Kidney (tissue), 14 donors: ENCODE measurements around the gene CXCR6. TPM values are rescaled to one million over a fixed set of nuclear protein-coding genes. Genes with fewer than 3 reads are reported as not detected.

Source experiments
- DNase-seq, 5 donors: peaks; one replicate each; pipeline ENCODE4 v3.0.0-alpha.2; 2013 to 2020
- FAIRE-seq: peaks from 2 replicates; lab custom pipeline; 2012; peaks lifted over from hg19 to GRCh38; lab: Jason Lieb, UNC
- H3K27ac ChIP-seq, 2 donors: one replicate each; pipeline ENCODE4 v1.7.0; 2013; ENCODE audit warnings: low read depth in 2 of 2, low read length in 2 of 2, inconsistent platforms in 1 of 2
- H3K27me3 ChIP-seq: one replicate; pipeline ENCODE4 v1.7.1; 2013; ENCODE audit warnings: low read length, inconsistent platforms; ENCODE audit not compliant: control insufficient read depth, insufficient read depth
- H3K36me3 ChIP-seq, 3 donors: one replicate each; pipeline versions ENCODE4 v1.7.0 to v1.7.1; 2013; ENCODE audit warnings: low read length in 3 of 3, control low read depth in 1 of 3, inconsistent platforms in 1 of 3; ENCODE audit not compliant: insufficient read depth in 3 of 3, control insufficient read depth in 2 of 3
- H3K4me1 ChIP-seq, 3 donors: one replicate each; pipeline versions ENCODE4 v1.7.0 to v1.7.1; 2013; ENCODE audit warnings: low read length in 3 of 3, inconsistent platforms in 1 of 3, low read depth in 1 of 3; ENCODE audit not compliant: control insufficient read depth in 2 of 3, insufficient read depth in 2 of 3
- H3K4me3 ChIP-seq, 3 donors: one replicate each; pipeline versions ENCODE4 v1.7.0 to v1.8.1; 2013; ENCODE audit warnings: low read length in 3 of 3, control low read depth in 1 of 3, inconsistent platforms in 1 of 3
- H3K9ac ChIP-seq, 3 donors: one replicate each; pipeline versions ENCODE4 v1.7.0 to v1.7.1; 2013; ENCODE audit warnings: low read length in 3 of 3, control low read depth in 1 of 3, inconsistent platforms in 1 of 3
- H3K9me3 ChIP-seq, 3 donors: one replicate each; pipeline versions ENCODE4 v1.7.0 to v1.7.1; 2013; ENCODE audit warnings: low read length in 3 of 3, control low read depth in 1 of 3, inconsistent platforms in 1 of 3; ENCODE audit not compliant: control insufficient read depth in 2 of 3, insufficient read depth in 1 of 3
- intact Hi-C: fragments of 100-400 bp; cut with DNase I; formaldehyde crosslinking; loops from one replicate; pipeline ENCODE4 v1.11.1; 2022
- polyA plus RNA-seq: library from polyadenylated mRNA; stranded (reverse); fragments of 350-450 nt; fragmentation: Illumina TruSeq; extraction: RNeasy Lipid Tissue Mini Kit (QIAGEN cat#74804); gene quantifications from one replicate; pipeline ENCODE4 v1.2.3, GENCODE V29; 2014; ENCODE audit warnings: low read depth, low replicate concordance; ENCODE audit not compliant: insufficient read depth
- total RNA-seq: library from RNA; stranded (reverse); fragmentation: NEBNext Ultra II Directional; extraction: Animal tissue kit (Norgen Biotek cat#: 25700); gene quantifications from one replicate; pipeline ENCODE4 v1.2.1, GENCODE V29; 2021
- TF ChIP-seq, protein P1 (sequence below): IDR thresholded peaks from 3 replicates; pipeline ENCODE4 v1.5.1; 2012; ENCODE audit warnings: mild to moderate bottlenecking, moderate library complexity, borderline replicate concordance; ENCODE audit not compliant: insufficient read depth; ENCODE audit errors: extremely low read depth
- donor health status: control.
- donor health status: control.
- donor health status: control.
- donor health status: control.
- donor health status: control.
- donor health status: DM: yes; HTN: yes; CAD: no.
- donor health status: Normal renal cell carcinoma (clear cell type).

CXCR6 gene
- total and polyA plus RNA-seq, 2 donors from 2014 or later, result 0.39 to 2.7 TPM

DNA sequence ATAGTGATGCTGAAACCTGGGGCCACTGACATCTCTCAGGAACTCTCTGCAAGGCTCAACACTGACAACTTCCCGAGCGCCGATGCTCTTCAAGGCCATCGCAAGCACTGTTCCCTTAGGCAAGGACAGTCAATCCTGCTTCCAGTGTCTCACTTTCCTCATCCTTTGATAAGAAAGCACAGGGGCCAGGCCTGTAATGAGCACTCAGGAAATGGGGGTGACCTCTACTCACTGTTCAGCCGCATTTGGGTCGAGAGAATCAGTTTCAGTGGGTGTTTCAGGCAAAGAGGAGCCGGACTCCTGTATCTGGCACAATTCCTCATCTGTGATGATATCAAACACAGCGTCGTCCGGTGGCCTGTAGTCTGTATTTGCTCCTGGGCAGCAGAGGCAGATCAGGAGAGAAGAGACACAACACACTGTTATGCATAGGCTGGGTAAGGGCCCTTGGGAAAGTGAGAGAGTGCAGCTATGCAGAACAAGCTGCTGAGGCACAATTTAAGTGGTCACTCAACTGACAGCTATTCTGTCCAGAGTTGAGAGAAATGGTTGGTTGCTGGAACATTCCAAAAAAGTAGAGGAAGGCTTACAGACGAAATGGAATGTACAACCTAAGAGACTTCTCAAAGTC is 11.9 kb downstream of the CXCR6 start:
- no peaks in the 10 kb centered on the region for H3K27me3 ChIP-seq
- H3K9me3 ChIP-seq, result no peaks in the 10 kb centered on the region
- peaks cover 8 to 59% (median 58%) of the 10 kb centered on the region in 3 donors for H3K36me3 ChIP-seq
- H3K9ac ChIP-seq, result no peak overlapping the region
- DNase-seq (no peak), FAIRE-seq (no peak)
- H3K4me1 ChIP-seq, result peaks cover 0 to 10% (median 5%) of the 10 kb centered on the region in 3 donors
- TF ChIP-seq, protein P1, sequence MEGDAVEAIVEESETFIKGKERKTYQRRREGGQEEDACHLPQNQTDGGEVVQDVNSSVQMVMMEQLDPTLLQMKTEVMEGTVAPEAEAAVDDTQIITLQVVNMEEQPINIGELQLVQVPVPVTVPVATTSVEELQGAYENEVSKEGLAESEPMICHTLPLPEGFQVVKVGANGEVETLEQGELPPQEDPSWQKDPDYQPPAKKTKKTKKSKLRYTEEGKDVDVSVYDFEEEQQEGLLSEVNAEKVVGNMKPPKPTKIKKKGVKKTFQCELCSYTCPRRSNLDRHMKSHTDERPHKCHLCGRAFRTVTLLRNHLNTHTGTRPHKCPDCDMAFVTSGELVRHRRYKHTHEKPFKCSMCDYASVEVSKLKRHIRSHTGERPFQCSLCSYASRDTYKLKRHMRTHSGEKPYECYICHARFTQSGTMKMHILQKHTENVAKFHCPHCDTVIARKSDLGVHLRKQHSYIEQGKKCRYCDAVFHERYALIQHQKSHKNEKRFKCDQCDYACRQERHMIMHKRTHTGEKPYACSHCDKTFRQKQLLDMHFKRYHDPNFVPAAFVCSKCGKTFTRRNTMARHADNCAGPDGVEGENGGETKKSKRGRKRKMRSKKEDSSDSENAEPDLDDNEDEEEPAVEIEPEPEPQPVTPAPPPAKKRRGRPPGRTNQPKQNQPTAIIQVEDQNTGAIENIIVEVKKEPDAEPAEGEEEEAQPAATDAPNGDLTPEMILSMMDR, result no peak
- intact Hi-C loops, result no loop called here
- no peak overlapping the region for H3K27ac ChIP-seq
- H3K4me3 ChIP-seq, result no peak overlapping the region

DNA sequence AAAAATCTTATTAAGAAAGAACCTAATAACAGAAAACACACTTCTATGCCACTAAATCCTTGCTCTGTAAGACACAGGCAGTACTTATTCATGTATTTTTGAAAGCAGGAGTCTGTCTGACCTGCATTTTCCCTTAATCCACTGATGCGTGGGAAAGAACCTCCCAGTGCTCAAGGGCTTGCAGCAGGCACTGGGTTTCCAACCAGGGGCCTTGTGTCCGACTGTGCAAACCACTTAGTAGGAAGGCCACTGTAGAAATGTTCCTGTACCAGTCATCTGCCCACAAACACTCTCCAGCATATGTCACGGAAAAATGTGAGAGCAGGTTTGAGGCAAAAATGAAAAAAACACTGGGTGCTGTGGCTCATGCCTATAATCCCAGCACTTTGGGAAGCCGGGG is 12.4 kb downstream of the CXCR6 start:
- Histone ChIP-seq H3K4me3 (no peak overlapping the region), H3K9me3 (no peaks in the 10 kb centered on the region), H3K36me3 (peaks cover 8 to 62% (median 60%) of the 10 kb centered on the region in 3 donors), H3K27ac (no peak overlapping the region), H3K27me3 (no peaks in the 10 kb centered on the region), H3K4me1 (peaks cover 0 to 10% (median 5%) of the 10 kb centered on the region in 3 donors), H3K9ac (no peak overlapping the region)
- FAIRE-seq (no peak), DNase-seq (no peak)
- TF ChIP-seq, protein P1, result no peak
- intact Hi-C loops, result no loop called here

DNA sequence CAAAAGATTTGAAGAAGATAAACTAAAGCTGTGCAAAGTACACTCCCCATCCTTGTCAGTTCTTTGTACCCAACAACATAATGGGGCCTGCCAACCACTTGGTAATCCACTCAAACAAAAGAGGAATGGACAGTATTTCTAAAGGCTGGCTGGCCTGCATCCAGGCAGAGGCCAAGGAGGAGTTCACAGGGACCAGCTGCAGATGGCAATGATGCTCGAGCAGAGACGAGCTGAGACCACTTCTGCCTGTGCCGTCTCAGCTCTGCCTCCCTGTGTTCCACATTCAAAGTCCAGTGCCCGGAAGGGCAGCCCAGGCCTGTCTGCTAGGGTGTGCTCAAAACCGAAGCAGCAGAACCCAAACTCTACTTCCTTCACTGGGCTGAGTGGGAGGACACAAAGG is 14.3 kb downstream of the CXCR6 start:
- peaks cover 0 to 8% (median 5%) of the 10 kb centered on the region in 3 donors for H3K4me1 ChIP-seq
- H3K9me3 ChIP-seq, result no peaks in the 10 kb centered on the region
- DNase-seq, result no peak
- H3K36me3 ChIP-seq, result peaks cover 7 to 66% (median 54%) of the 10 kb centered on the region in 3 donors
- TF ChIP-seq, protein P1, result no peak
- H3K27me3 ChIP-seq, result no peaks in the 10 kb centered on the region
- intact Hi-C loops, result no loop called here
- no peak overlapping the region for H3K27ac ChIP-seq
- no peak overlapping the region for H3K4me3 ChIP-seq
- FAIRE-seq, result no peak
- H3K9ac ChIP-seq, result no peak overlapping the region

DNA sequence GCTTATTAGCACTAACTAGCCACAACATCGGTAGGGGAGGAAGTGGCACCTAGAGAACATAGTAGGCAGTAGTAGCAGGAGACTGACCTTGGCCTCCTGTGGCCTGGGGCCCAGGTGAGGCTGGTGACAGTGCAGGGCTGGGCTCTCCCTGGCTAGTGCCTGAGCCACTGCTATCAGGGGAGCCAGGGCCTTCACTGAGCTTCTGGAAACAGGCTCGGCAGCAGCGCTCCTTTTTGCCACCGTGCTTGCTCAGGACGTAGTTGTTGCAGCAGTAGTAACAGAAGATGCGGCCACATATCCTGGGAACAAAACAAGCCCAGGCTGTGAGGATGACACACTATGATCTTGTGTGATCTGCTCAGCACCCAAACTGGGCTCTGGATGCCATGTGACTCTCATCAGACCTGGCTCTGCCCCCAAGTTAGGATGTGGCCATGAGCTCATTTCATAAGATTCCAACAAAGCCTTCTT is 15.1 kb downstream of the CXCR6 start:
- Histone ChIP-seq H3K9ac (no peak overlapping the region), H3K36me3 (peaks cover 3 to 68% (median 57%) of the 10 kb centered on the region in 3 donors), H3K9me3 (no peaks in the 10 kb centered on the region), H3K27ac (no peak overlapping the region), H3K27me3 (no peaks in the 10 kb centered on the region), H3K4me3 (no peak overlapping the region), H3K4me1 (peaks cover 0 to 3% (median under 1%) of the 10 kb centered on the region in 3 donors)
- FAIRE-seq, result no peak
- TF ChIP-seq, protein P1, result no peak
- no peak for DNase-seq
- intact Hi-C loops, result no loop called here
